SK-N-SH (cell line): Measurements from ENCODE around the gene GPC5.

Experiments
- CHD2 ChIP-seq: fragments of 150-350 bp; IDR thresholded peaks from 2 replicates; pipeline ENCODE4 v1.6.1; 2018; ENCODE audit warnings: low read length; ENCODE audit not compliant: partially characterized antibody
- CTCF ChIP-seq: fragments of 200-600 bp; sonication (generic); IDR thresholded peaks from 2 replicates; pipeline ENCODE4 v1.6.1; 2017; ENCODE audit warnings: antibody characterized with exemption, mild to moderate bottlenecking, moderate library complexity
- EP300 ChIP-seq, 2 experiments: IDR thresholded peaks; 2 replicates each; pipeline versions ENCODE4 v1.4.0 to v1.6.1; 2012; ENCODE audit warnings: borderline replicate concordance in 1 of 2, low read depth in 1 of 2, low read length in 1 of 2
- MXI1 ChIP-seq: IDR thresholded peaks from 2 replicates; pipeline ENCODE4 v1.6.1; 2012; ENCODE audit warnings: mild to moderate bottlenecking, low read depth, low read length, improper control_type of control experiment
- POLR2AphosphoS5 ChIP-seq: IDR thresholded peaks from 2 replicates; pipeline ENCODE4 v1.6.1; 2012; ENCODE audit warnings: low read depth, low read length
- TAF1 ChIP-seq: IDR thresholded peaks from 2 replicates; pipeline ENCODE4 v1.6.1; 2012; ENCODE audit warnings: low read depth, mild to moderate bottlenecking, low read length, moderate library complexity, borderline replicate concordance
- USF2 ChIP-seq: fragments of 150-350 bp; IDR thresholded peaks from 2 replicates; pipeline ENCODE4 v1.6.1; 2017; ENCODE audit warnings: antibody characterized with exemption, low read length, low read depth, borderline replicate concordance

- TF ChIP-seq TAF1 (no peak), CTCF (no peak), EP300 (IDR thresholded peaks at IDR 0.05; ENCODE audit: borderline replicate concordance in 1 of 2, low read depth in 1 of 2, low read length in 1 of 2) (no peak), USF2 (no peak), MXI1 (no peak), POLR2AphosphoS5 (no peak), CHD2 (no peak)
Measured at GRCh38 chr13:92768602-92769001, 1370.2 kb downstream of the GPC5 start.
